Forelimb muscle (tissue), 1 donor: ENCODE data around the gene CBX2. TPM values are rescaled to one million over a fixed set of nuclear protein-coding genes. Genes with fewer than 3 reads are reported as not detected.
"Not testable (repeated sequence)": the region's sequence is repeated elsewhere in the genome, so short reads cannot be mapped to it uniquely, and the experiment has no call there.

Experiments used
- DNase-seq: peaks from one replicate; pipeline ENCODE4 v3.0.0-alpha.2; 2013; ENCODE audit warnings: low read depth
- polyA plus RNA-seq: library from polyadenylated mRNA; unstranded; fragments of 120-200 nt; gene quantifications from one replicate; pipeline ENCODE4 v1.2.1, GENCODE V29; 2013; ENCODE audit not compliant: insufficient read length

The CBX2 gene
- polyA plus RNA-seq, 1 donor, result 9.0 TPM

DNA sequence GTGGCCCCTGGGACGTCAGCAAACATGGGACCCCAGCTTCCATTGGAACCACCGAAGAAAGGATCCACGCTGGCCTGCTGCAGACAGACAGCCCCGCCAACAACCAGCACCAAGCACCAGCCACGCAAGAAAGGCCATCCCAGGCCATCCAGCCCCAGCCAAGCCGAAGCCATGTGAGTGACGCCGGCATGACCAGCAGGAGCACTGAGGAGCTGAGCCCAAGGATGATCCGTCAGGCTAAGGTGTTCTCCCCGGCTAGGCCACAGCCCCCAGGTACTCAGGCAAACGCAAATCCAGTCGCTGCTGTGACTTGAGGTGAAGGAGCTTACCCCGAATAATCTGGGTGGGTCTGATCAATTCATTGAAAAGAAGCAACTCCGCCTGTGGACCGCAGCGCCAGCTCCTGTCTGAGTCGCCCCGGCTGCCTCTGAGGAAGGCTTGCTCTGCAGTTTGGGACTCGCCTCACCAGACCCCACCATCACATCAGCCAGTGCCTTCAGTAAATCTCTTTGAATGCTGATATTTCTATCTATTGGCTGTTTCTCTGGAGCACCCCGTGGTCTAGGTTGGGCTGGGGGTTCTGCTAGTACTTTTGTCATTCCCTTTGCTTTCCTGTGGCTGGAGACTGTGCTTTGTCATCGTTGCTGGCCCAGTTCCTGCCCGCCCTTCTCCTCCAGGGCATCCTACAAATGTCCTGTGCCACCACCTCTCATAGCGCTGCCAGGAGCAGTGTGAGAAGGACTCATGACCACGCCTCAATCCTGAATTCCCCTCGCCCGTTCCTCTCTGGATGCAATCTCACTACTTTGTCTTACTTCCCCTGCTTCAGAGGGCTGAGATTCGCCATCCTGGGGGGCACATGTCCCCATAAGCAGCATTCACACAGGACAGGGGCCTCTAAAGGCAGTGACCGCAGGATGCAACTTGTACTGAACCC is 8.1 kb upstream of the CBX2 start:
- no peak for DNase-seq

DNA sequence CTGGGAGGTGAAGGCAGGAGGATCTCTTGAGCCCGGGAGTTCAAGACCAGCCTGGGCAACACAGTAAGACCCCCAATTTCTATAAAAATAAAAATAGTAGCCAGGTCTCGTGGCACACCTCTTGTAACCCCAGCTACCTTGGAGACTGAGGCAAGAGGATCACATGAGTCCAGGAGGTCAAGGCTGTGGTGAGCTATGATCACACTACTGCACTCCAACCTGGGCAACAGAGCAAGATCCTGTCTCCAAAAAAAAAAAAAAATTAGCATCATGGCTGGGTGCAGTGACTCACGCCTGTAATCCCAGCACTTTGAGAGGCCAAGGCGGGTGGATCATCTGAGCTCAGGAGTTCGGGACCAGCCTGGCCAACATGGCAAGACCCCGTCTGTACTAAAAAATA is 6.7 kb upstream of the CBX2 start:
- no peak for DNase-seq

DNA sequence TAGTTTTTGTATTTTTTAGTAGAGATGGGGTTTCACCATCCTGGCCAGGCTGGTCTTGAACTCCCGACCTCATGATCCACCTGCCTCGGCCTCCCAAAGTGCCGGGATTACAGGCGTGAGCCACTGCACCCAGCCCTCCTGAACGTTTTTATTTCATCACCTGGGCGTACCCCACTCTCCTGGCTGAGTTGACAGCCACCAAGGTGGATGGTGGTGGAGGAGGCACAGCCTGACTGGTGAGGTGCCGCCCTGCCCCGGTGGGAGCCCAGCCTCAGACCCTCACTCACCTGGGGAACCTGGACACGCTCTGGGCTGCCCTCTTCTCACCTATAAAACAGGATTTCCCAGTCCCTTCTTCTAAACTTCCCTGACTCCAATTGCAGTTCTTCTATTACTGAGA is 5.2 kb upstream of the CBX2 start:
- not testable (repeated sequence) for DNase-seq

DNA sequence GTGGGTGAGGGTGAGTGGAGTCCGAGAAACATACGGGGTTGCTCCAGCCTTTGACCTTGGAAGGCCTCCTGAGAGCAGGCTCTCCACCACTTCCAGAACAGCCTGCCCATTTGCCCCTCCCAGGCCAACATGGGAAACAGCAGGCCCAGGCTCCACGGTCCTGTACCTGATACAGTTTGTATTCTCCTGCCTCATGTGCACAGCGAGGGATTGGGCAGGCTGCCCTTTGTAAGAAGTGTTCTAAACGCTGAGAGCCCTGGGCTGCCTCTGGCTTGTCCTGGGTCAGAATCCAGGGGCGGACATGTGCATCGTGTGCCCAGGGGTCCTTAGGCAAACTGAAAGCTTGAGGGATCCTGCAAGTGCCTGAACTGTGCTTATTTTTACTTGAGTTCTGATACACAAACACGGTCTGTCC is 3.4 kb upstream of the CBX2 start:
- no peak for DNase-seq

DNA sequence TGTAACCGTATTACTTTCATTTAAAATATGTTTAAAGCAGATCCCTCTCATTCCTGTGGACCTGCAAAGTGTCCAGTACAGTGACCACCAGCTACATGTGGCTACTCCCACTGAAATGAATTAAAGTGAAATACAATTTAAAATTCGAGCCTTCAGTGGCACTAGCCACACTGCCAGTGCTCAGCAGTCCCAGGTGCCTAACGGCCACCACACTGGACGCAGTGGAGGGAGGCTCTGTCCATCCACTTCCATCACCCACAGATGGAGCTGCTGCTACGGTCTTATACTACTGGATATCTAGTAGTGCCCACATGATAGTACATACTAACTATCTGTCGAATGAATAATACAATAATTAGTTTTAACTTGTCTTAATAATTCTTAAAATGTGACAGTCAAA is 2.3 kb upstream of the CBX2 start:
- DNase-seq, result no peak

DNA sequence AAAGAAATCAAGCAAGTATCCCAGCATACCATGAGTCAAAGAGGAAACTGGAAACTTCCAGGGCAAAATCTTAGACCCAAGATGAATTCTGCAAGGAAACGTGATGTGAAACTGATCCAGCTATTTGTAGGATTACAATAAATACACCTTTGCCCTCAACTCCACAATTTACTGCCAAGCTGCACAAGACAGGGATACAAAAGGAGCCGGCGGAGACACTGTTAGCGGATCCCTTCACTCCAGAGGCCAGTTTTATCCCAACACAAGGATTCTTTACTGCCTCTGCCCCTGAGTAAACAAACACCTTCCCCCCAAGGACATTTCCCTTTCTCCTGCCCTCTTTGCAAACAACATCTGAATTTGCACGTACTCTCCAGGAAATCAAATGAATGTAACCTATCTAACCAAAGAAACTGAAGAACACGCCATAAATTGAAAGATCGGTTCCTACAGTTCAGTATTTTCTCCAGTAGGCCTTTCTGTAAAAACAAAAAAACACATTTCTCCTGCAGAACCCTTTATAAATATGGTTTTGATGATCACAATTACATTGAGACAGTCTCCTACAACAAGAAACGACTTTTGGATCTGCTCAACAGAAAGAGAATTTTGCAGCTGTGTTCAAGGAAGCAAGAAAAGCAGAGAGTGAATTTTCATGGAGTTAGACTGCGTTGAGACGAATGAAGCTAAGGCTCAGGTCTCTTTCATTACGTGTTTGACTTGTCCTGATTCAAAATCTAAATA is 1.4 kb upstream of the CBX2 start:
- DNase-seq, result no peak

DNA sequence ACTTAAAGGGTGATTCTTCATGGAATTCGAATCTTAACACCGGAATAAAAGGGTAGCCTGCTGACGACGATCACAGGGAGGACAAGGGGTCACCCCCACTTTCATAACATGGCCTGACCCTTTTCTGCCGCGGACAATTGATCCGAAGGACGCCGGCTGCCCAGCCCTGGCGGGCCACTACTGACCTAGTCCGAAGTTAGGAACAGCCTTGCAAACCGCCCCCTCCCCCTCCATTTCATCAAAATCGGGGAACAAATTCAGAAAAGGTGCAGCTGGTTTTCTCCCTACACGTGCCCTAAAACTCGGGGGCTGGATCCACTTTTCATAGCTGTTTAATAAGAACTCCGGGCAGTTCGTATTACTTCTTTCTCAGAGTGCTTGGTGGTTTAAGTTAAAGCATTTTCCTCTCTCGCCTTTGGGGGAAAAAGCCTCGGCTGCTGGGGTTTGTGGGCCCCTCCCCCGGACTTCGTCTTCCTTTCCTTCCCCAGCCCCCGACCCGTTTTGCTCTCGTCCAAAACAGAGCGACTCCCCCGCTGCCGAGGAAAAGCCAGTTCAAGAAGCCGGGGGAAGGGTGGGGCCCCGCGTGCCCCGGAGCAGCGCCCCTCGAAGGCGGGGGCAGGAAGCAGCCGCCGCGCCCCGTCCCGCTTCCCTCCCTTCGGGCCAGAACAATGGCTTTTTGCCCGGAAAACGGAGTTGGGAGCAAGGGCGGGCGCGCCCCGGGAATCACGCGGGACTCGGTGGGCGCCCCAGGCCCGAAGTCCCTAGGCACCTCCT is 641 bp upstream of the CBX2 start:
- no peak for DNase-seq

DNA sequence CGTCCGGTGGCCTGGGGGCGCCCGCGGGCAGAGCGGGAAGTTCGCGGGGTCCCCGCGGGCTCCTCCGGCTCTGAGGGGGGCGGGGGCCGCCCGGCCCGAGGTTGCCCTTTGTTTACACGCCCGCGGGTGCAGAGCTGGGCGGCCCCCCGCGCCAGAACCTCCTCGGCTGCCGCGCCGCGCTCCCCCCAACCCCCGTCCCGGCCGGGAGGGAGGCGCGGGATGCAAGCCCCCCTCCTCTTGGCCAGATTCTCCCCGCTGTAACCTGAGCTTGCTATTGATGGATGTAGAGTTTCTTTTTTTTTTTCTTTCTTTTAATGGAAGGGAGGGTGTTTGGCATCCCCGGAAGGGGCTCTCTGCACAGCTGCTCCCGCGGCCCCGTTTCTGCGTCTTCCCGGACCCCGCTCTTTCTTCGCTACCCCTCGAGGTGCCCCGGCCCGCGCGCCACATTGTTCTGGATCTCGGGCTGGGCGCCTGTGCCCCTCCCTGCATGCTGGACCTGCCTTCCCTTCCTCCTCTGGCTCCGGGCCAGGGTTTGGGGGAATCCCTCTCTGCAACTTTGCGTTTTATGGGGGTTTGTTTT is 646 bp downstream of the CBX2 start:
- no peak for DNase-seq

DNA sequence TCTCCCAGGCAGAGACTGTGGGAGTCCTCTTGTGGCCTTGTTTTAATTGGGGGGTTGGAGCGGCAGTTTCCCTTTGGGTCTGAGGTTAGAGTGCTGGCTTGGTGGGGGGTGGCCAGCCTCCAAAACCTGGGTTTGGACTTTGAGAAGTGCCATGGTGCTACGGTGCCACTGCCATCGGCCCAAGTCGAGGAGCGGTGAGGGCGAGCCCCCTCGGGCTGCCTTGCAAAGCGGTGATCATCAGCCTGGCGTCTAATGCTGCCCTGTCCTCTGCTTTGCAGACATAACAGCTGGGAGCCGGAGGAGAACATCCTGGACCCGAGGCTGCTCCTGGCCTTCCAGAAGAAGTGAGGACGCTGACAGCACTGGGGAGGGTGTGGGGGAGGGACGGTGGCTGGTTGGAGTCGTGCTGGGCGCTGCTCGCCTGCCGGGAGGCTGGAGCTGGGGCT is 1.2 kb downstream of the CBX2 start:
- no peak for DNase-seq

DNA sequence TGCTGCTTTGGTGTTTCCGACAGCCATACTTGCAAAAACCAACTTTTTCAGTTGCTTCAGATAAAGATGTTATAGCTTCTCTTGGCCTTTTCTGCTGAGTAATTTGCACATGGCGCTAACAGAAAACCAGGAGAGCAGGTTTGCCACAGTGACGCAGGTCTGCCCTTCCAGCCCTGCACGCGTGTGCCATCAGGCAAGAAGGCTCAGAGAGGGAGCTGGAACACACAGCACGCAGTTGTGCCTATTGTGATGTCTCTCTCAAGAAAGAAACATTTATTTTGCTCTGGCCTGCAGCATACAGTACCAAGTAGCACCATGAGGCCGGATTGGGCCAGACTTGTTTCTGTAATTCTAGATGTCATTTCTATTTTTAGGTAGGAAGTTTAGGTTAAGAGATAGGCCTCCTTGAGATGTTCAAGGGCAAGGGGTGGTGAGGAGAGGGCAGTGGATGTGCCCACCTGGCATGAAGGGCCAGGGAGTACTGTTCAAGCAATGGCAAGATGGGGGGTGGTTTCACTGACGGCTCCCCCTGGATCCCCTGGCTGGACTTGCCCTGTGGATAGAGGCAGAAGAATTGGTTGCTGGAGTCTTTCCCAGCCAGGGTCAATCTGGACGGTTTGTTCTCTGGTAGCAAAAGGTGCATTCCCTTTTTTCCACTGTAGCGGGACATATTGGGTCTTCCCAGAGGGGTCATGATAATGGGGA is 1.9 kb downstream of the CBX2 start:
- no peak for DNase-seq

DNA sequence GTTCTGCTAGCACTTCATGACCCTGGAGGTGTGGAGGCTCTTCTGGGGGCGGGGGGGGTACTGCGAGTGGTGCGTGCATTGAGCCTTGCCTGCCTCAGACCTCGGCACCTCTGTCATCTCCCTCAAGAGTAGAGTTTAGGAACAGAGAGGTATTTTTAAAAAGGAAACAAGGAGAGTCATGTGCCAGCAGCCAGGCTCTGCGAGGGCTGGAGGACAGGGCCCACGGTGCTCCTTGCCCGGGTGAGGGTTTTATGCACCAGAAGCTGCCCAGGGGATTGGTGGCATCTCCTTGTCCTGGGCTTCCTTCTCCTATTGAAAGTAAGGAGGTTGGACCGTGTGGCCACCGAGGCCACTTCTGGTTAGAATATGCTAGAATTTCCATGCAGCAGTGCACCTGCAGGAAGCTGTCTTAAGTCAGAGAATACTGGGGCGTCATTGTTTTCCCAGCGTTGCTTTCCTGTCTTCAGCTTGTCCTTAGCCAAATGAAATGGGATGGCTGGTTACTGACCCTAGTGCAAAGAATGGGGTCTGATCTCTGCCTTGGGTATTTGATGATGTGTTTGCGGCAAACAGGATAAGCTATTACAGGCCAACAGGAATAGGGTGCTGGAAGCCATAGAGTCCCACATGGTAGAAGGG is 3.2 kb downstream of the CBX2 start:
- DNase-seq, result no peak

DNA sequence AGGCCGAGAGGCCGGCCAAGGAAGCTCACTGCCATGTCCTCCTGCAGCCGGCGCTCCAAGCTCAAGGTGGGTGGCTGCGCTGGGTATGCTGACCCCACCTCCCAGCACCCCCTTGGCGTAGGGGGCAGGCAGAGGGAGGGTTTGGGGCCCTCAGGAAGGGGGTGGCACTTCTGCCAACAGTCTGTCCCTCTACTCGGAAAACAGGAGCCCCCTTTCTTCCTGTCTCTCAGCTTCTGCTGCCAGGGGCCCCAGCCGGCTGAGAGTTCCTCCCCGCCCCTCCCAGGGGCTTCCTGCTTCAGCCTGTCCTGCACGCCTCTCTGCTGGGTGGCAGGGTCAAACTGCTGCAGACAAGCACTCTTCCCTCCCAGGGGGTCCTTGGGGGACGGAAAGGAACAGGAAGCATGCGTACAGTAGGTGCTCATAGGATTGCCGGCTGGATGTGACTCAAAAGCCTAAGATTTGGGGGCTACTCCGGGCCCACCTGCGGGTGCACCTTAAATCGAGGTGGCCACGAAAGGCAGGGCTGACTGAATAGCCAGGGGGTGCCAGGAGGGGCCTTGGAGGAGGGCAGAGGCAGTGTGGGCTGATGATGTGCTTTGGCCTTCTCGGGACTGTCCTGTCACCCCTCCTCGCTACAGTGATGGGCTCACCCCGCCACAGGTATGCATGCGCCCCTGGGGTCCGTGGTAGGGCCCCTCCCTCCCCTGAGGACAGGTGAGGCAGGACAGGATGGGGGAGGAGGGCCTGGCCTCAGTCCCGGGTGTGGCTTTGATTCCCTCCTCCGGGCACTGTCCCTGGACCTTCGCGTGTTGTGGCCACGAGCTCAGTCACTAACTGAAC is 4.0 kb downstream of the CBX2 start:
- DNase-seq, result no peak

DNA sequence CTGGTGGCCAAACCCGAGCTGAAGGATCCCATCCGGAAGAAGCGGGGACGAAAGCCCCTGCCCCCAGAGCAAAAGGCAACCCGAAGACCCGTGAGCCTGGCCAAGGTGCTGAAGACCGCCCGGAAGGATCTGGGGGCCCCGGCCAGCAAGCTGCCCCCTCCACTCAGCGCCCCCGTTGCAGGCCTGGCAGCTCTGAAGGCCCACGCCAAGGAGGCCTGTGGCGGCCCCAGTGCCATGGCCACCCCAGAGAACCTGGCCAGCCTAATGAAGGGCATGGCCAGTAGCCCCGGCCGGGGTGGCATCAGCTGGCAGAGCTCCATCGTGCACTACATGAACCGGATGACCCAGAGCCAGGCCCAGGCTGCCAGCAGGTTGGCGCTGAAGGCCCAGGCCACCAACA is 5.9 kb downstream of the CBX2 start:
- DNase-seq, result no peak

DNA sequence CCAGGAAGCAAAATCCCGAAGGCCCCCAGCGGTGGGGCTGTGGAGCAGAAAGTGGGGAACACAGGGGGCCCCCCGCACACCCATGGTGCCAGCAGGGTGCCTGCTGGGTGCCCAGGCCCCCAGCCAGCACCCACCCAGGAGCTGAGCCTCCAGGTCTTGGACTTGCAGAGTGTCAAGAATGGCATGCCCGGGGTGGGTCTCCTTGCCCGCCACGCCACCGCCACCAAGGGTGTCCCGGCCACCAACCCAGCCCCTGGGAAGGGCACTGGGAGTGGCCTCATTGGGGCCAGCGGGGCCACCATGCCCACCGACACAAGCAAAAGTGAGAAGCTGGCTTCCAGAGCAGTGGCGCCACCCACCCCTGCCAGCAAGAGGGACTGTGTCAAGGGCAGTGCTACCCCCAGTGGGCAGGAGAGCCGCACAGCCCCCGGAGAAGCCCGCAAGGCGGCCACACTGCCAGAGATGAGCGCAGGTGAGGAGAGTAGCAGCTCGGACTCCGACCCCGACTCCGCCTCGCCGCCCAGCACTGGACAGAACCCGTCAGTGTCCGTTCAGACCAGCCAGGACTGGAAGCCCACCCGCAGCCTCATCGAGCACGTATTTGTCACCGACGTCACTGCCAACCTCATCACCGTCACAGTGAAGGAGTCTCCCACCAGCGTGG is 6.5 kb downstream of the CBX2 start:
- DNase-seq, result no peak

DNA sequence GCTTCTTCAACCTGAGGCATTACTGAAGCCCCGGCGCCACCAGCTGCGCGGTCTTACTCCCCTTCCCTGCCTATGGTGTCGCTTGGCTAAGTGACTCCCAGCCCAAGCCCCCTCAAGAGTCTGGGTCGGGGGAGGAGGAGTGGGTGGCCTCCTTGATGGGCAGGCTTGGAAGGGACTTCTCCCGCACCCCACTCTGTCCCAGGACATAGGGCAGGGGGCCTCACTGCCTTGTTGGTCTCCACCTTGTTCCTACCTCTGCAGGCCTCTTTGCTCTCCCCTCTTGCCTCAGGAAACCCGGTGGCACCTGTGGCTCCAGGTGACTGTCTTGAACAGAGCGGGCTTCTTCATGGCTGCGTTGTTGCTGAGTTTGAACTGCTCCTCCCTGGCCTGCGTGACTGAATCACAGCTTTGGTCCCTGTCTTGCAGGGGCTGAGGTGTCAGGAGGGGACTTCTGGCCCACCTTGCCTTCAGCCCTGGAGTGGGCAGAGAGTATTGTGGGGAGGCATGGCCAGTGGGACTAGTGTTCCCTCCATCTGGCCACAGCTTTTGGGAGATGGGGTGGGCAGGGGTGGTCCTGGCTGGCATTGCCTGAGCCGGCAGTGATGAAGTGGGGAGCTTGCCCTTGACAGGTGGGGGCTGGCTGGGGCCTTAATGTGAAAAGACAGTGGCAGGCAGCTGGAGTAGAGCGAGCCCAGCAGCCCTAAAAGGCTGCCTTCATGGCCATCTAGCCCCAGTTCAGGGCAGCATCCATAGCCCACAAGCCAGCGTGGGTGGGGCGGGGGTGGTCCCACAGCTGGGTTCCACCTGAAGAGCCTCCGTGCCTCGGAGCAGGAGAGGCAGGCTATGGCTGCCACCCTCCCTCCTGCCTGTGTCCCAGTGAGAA is 7.3 kb downstream of the CBX2 start:
- no peak for DNase-seq

DNA sequence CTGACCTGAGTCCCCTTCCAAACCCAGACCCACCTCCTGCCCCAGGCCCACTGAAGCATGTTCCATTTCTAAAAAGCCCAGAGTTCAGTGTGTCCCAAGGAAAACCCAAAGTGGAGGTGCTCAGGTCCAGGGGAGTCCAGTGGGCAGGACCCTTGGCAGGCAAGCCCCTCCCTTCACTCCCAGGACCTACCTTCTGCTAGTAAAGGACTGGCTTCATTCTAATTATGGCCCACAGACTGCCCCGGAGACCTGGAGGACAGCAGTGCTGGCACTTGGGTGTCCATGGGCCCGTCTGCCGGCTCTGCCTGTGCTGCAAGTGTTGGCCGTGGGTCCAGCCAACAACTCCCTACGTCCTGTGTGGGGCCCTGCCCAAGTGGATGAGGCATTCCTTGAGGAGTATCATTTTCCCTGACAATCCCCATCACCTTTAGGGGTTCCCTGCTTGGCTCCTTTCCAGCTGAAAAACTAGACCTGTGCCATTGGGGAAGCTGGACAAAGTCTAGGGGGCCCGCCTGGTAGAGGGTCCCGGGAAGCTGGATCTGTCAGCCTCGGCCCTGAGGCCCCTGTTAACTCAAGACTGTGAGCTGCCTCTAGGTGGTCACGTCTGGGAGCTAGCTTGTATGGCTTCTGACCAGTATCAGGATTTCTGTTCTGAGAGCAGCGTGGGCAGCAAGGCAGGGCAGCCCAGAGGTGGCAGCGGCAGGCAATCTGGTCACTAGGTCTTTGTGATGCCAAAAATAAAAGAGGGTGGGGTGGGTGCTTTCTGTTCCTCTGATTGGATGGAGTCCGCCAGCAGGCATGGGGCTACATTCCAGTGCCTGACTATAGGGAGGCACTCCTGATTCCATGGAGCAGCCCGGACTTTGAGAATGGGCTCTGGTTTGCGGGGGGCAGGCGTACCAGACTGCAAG is 8.2 kb downstream of the CBX2 start:
- no peak for DNase-seq
